ENCODE measurements around the gene TTC1. TPM values are rescaled to one million over a fixed set of nuclear protein-coding genes. Genes with fewer than 3 reads are reported as not detected.
"Not testable (repeated sequence)": the region's sequence is repeated elsewhere in the genome, so short reads cannot be mapped to it uniquely, and the experiment has no call there.

The TTC1 gene
- total RNA-seq, 2 experiments from 2014 or later, result 50.2 to 57.5 TPM

DNA sequence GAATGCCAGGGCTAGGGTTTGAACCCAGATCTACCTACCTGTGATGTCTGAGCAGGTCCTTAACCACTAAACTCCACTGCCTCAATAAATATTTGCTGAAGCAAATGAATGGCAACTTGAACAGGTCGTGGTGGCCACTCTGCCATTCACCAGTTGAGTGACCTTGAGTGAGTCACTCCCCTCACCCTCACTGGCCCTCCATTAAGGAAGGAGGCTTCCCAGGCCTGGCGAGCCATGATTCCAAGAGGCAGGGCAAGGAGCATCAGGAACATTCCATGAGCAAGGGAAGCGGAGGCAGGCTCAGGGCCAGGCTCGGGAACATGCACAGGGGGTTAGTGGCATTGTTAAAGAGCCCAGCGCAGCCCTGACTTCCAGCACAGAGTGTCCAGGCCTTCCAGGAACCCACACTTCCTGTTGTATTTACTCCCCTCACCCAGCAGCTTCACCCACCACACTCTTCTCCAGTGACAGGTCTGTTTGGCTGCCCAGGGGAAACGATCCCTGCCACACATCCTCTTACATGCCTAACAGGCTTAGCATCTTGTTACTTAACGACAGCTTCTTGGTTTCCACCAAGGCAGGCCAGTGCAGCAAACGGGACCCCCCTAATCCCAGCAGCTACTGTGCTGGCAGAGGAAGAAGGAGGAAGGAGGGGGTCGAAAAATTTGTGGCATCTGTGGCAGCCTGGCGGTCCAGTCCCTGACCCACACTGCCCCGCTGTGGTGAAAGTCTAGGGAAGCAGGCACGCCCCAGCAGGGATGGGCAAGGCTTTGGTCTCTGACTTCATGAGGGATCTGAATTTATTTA is 43.7 kb upstream of the TTC1 start:
- CTCF ChIA-PET, result interaction anchor here (0.8 to 1.8 kb wide), 4 partner anchors 13 to 43 kb away, joined by 3 to 5 read pairs (median 4); no protein-coding TSS in a partner anchor
- Mint-ChIP-seq H3K9me3 (no peaks in the 10 kb centered on the region), H3K27ac (no peak overlapping the region), H3K4me3 (no peak overlapping the region), H3K27me3 (peaks cover 26% of the 10 kb centered on the region), H3K4me1 (ENCODE audit: low read depth) (no peaks in the 10 kb centered on the region), H3K36me3 (ENCODE audit: low read depth) (no peaks in the 10 kb centered on the region)
- TF ChIP-seq, protein P1, sequence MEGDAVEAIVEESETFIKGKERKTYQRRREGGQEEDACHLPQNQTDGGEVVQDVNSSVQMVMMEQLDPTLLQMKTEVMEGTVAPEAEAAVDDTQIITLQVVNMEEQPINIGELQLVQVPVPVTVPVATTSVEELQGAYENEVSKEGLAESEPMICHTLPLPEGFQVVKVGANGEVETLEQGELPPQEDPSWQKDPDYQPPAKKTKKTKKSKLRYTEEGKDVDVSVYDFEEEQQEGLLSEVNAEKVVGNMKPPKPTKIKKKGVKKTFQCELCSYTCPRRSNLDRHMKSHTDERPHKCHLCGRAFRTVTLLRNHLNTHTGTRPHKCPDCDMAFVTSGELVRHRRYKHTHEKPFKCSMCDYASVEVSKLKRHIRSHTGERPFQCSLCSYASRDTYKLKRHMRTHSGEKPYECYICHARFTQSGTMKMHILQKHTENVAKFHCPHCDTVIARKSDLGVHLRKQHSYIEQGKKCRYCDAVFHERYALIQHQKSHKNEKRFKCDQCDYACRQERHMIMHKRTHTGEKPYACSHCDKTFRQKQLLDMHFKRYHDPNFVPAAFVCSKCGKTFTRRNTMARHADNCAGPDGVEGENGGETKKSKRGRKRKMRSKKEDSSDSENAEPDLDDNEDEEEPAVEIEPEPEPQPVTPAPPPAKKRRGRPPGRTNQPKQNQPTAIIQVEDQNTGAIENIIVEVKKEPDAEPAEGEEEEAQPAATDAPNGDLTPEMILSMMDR (IDR thresholded peaks at IDR 0.05), result peak; percentile 49
- intact Hi-C loops (cut with micrococcal nuclease), result loop anchor here (5.0 kb wide), 1 partner anchor 513 kb away; no protein-coding TSS in a partner anchor
- POLR2A ChIA-PET, result no interaction called here
- DNase-seq, result peak; percentile 42
- ATAC-seq, result peak; percentile 61

DNA sequence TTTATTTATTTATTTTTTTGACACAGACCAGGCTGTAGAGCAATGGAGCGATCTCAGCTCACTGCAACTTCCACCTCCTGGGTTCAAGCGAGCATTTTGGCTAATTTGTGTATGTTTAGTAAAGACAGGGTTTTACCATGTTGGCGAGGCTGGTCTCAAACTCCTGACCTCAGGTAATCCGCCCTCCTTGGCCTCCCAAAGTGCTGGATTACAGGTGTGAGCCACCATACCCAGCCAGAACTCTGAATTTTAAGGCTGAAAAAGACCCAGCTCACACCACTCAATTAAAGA is 43.2 kb upstream of the TTC1 start:
- POLR2A ChIA-PET; H3K27ac Mint-ChIP-seq; H3K9me3 Mint-ChIP-seq; H3K36me3 Mint-ChIP-seq (ENCODE audit: low read depth); H3K4me3 Mint-ChIP-seq; DNase-seq; ATAC-seq; H3K4me1 Mint-ChIP-seq (ENCODE audit: low read depth): not testable (repeated sequence)
- H3K27me3 Mint-ChIP-seq, result peaks cover 29% of the 10 kb centered on the region
- CTCF ChIA-PET, result interaction anchor here (0.8 kb wide), 1 partner anchor 42 kb away, joined by 3 read pairs; no protein-coding TSS in a partner anchor
- intact Hi-C loops (cut with micrococcal nuclease), result loop anchor here (5.0 kb wide), 1 partner anchor 513 kb away; no protein-coding TSS in a partner anchor

DNA sequence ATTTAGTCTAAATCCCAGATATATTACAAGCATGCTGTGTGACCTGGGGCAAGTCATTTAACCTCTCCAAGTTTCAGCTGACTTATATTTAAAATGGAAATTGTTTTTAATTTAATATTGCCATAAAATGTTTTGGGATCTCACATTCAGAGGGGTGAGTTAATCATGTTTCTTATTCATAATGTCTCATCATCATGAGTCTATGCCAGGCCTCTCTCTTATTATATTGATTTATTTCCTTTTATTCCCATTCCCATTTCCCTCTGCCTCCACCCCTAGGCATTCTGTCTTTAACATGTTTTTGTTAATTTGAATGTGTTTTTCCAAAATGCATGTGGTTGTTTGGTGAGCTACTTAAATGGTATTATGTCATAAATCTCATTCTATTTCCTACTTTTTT is 39.0 kb upstream of the TTC1 start:
- Mint-ChIP-seq H3K9me3 (no peaks in the 10 kb centered on the region), H3K27ac (no peak overlapping the region), H3K27me3 (peaks cover 56% of the 10 kb centered on the region), H3K4me1 (ENCODE audit: low read depth) (peaks cover 11% of the 10 kb centered on the region), H3K36me3 (ENCODE audit: low read depth) (no peaks in the 10 kb centered on the region), H3K4me3 (no peak overlapping the region)
- POLR2A ChIA-PET, result no interaction called here
- intact Hi-C loops (cut with micrococcal nuclease), result loop anchor here (5.0 kb wide), 1 partner anchor 518 kb away; no protein-coding TSS in a partner anchor
- TF ChIP-seq, protein P1 (IDR thresholded peaks at IDR 0.05), result no peak
- CTCF ChIA-PET, result no interaction called here
- ATAC-seq (no peak), DNase-seq (no peak)

DNA sequence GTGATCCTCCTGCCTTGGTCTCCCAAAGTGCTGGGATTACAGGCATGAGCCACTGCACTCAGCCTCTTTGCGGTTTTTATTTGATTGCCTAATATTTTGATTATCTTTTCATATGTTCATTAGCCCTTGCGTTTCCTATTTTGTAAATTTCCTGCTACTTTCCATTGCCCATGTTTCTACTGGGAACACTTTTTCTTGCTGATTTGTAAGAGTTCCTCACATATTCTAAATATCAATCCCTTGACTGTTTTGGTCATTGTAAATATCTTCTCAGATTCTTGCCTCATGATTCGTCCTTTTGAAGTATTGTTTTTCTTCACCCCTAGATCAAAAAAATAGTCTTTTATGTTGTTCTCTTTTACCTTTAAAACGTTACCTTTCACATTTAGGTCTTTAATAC is 37.9 kb upstream of the TTC1 start:
- no peaks in the 10 kb centered on the region for H3K9me3 Mint-ChIP-seq
- peaks cover 54% of the 10 kb centered on the region for H3K27me3 Mint-ChIP-seq
- CTCF ChIA-PET, result no interaction called here
- no peaks in the 10 kb centered on the region for H3K36me3 Mint-ChIP-seq (ENCODE audit: low read depth)
- H3K27ac Mint-ChIP-seq, result no peak overlapping the region
- H3K4me3 Mint-ChIP-seq, result no peak overlapping the region
- H3K4me1 Mint-ChIP-seq (ENCODE audit: low read depth), result peaks cover 11% of the 10 kb centered on the region
- POLR2A ChIA-PET, result no interaction called here
- ATAC-seq, result no peak
- TF ChIP-seq, protein P1 (IDR thresholded peaks at IDR 0.05), result no peak
- DNase-seq, result no peak
- intact Hi-C loops (cut with micrococcal nuclease), result no loop called here

DNA sequence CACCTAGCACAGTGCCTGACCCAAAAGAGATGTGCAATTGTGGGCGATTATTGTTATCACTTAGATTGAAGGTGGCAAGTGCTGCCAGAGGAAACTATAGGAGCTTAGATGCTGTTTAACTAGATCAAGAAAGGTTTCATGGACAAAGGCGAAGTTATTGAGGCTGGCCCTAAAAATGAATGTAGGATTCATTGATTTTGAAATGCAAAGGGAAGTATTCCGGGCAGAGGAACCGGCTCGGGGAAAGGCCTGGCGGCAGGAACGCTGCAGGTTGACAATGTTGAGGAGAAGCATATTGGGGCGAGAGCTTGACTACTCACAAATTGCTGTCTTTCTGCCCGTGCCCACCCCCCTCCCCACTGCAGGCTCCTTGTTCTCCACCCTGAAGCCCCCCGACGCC is 37.4 kb upstream of the TTC1 start:
- Mint-ChIP-seq H3K9me3 (no peaks in the 10 kb centered on the region), H3K36me3 (ENCODE audit: low read depth) (no peaks in the 10 kb centered on the region), H3K27ac (no peak overlapping the region), H3K4me1 (ENCODE audit: low read depth) (peaks cover 11% of the 10 kb centered on the region), H3K27me3 (peaks cover 50% of the 10 kb centered on the region), H3K4me3 (no peak overlapping the region)
- TF ChIP-seq, protein P1 (IDR thresholded peaks at IDR 0.05), result no peak
- ChIA-PET POLR2A (no interaction called here), CTCF (no interaction called here)
- DNase-seq, result no peak
- no peak for ATAC-seq
- intact Hi-C loops (cut with micrococcal nuclease), result no loop called here
